ENCODE data around the gene NMNAT3.

Gene NMNAT3

DNA sequence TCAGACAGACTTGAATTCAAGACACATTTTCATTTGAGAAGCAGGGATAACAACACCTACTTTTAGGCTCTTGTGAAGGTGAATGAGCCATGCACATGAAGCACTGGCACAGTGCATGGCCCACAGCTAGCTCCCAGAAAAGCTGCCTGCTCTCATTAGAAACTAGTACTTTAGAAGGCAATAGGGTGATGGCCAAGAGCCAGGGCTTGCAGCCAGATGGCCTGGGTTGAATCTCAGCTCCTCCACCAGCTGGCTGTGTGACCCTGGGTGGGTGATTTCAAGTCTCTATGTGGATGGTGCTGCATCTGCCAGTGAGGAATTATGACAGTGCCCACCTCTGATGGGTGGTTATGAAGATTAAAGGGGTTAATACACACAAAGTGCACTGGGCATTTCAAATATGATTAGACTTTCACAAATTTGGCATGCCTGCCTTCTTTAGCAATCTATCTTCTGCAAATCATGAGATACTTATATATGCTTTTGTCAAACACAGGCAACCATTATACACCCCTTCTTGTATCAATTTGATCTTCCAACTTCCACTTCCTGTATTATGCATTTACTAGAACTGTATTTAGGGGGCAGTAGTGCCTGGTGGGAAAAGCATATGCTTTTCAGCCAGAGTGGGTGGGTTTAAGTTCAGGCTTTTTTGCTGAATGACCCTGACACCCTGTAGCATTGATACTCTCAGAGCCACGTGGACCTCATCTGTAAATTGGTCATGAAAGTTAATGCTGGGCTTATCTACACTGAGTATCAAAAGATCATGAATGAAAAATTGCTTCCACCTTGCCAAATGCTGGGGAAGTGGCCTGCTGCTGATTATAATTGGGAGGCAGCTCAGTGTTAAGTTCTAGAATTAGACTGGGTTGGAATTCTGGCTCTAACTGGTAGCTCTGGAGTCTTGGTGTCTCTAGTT lies 103.5 kb downstream of the NMNAT3 start:
- DNase-seq, result no peak

- no peak for DNase-seq
Measured at GRCh38 chr3:139572847-139573672, 104.7 kb downstream of the NMNAT3 start.

DNA sequence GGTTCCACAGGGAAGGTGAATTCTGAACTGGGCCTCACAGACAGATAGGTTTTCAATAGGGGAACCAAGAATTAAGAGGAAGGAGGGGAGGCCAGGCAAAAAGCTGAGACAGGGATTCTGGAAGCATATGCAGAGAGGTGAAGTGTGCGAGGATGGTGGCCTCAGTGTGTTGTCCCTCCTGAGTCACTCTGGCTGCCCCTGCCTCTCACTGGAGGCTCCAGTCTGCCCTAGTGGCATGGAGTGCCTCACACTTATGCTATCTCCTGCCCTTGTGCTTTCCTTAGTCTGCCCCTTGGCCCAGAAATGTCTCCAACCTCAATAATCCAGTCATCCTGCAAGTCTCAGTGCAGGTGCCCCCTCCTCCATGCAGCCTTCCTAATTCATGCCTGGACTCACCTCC lies 106.1 kb downstream of the NMNAT3 start:
- DNase-seq, result no peak

- DNase-seq, result no peak
Measured at GRCh38 chr3:139564294-139564861, 113.4 kb downstream of the NMNAT3 start.

GRCh38 chr3:139561959-139562676 lies 115.7 kb downstream of the NMNAT3 start:
- DNase-seq, result no peak

GRCh38 chr3:139561255-139561817 lies 116.4 kb downstream of the NMNAT3 start:
- DNase-seq, result no peak

GRCh38 chr3:139560411-139560810 lies 117.4 kb downstream of the NMNAT3 start:
- no peak for DNase-seq

DNA sequence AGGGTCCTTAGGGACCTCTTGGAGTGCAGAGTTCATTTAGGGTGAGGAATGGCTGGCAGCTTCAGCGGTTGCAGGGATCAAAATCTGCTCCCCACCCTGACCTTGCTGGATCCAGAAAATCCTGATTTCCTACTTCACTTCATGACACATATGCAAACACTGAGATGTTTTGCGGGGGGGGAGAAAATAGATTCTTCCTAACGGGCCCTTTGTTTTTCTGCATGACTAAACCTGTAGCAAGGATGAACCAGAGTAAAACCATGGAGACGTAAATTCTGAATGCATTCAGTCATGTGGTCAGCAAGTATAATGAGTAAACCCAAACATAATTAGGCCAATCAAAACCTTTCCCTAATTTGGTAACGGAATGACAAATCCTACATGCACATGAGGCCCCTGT lies 118.2 kb downstream of the NMNAT3 start:
- DNase-seq, result no peak

DNA sequence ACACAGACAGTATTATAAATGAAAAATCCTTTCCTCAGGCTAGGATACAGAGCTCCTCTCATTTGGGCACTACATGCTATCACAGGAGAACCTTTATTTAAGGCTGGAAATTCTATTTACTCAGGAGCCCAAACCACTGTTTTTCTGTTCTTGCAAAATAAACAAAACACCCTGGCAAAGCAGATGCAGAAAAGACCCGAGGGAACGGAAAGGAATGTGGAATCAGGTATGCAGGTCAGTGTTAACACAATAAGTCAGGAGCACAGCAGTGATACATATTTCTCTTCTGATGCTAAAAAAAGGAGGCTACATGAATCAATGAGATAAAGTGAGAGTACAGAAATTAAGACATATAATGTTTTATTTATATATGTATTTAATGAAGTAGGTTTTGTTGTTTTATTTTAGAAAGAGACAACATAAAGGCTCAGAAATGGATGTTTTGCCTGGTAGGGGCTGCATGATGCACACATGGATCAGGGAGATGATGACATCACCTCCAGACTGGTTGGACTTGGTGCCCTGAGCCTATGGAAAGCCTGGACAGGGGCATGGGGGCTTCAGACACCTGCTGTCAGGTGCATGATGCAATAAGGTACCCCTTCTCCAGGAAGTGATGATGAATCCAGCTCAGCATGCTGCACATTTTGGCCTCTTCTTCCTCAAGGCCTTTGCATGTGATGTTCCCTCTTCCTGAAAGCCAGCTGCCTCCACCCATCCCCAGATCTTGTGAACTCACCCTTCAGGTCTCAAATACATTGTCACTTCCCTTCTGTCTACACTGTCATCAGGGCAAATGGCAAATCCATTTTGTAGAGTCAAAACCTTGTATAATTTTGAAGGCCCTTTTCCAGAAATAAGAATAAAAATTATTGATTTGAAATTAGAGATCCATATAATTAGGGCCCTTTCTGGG lies 119.2 kb downstream of the NMNAT3 start:
- no peak for DNase-seq

- no peak for DNase-seq
Measured at GRCh38 chr3:139557041-139557440, 120.7 kb downstream of the NMNAT3 start.

DNA sequence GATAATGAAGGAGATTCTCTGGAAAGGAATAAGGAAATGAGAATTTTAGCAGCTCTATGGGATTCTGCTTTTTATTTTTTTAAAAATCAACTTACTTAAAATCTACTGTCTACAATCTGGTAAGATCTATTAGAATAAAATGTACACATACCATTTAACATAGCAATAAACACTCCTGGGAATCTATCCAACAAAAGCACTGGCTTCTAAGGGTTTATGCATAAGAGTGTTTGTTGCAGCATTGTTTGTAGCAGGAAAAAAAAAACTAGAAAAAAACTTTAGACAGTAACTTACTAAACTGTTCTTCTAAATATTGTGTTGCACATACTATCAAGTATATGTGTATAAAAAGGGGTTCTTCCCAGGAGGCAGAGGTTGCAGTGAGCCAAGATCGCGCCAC lies 122.5 kb downstream of the NMNAT3 start:
- no peak for DNase-seq

- no peak for DNase-seq
Measured at GRCh38 chr3:139554628-139555027, 123.1 kb downstream of the NMNAT3 start.

- no peak for DNase-seq
Measured at GRCh38 chr3:139552632-139553365, 125.0 kb downstream of the NMNAT3 start.

GRCh38 chr3:139548801-139549200 lies 129.0 kb downstream of the NMNAT3 start:
- no peak for DNase-seq

DNA sequence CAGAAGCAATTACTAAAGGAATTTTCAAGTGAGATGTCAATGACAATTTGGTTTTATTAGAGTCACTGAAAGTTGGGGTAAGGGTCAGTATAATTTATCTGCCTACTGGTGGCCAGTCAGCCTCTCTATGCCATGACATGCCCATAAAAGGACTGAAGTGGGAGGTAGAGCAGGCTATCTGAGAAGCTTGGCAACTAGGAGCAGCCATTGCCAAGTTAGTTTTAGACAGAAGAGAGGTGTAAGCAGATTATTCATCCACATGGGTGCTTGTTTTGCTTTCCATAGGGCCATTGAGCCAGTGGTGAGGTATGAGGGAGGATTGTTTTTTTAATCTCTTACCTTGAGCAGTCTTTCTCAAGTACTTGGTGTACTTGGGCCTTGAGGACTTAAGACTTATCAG lies 130.1 kb downstream of the NMNAT3 start:
- no peak for DNase-seq

GRCh38 chr3:139546772-139547171 lies 131.0 kb downstream of the NMNAT3 start:
- DNase-seq, result no peak

DNA sequence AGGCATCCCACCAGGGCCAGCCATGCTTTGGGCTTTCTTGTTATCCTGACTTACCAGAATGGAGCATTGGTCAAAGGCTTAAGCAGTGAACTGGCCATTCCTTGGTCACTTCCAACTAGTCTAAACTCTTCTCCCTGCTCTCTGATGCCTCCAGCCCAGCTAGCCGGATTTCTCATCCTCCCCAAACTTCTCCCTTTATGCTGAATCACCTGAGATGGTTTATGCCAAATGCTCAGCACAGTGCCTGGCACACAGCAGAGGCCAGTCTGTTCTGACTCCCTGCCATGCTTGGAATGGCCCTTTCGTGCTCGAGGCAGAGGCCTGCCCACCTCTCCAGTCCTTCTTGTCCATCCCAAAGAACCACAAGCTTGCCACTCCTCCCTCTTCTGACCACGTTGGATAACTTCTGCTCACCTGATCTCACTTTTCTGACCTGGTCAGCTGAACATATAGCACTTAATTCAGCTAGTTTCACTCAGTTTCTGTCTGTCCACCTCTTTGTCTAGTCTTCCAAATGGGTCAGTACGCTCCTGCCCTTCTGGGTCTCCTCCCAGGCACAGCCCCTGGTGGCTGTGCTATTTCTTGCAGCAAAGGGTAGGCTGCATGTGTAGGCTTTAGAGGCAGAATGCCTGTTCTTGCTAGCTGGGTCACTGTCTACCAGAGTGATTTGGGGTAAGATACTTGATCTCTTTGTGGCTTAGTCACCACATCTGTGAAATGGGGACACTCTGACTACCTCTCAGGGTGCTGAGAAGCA lies 136.1 kb downstream of the NMNAT3 start:
- no peak for DNase-seq

GRCh38 chr3:139540651-139541531 lies 136.9 kb downstream of the NMNAT3 start:
- DNase-seq, result no peak

DNA sequence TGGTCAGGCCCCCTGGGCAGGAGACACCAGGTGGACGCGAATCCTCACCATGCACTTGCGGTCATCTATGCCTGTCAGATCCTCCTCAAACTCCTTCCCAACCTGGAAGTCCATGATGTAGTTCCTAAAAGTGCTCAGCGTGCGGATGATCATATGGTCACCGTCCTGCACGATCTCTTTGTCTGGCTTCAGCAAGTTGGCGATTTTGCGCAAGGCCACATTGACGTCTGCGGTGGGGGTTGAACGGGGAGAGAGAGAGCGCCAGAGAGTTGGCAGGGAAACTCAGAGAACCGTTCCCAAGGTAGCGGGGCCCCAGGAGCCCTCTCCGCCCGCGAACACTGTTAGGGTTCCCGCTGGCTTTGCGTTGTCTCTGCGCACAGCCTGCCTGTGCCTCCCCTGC lies 139.0 kb downstream of the NMNAT3 start:
- DNase-seq, result no peak
